Stimulated activated CD8-positive, alpha-beta memory T cell treated with anti-CD3 and anti-CD28 coated beads, Interleukin-7, amount 100 ng/mL, for 24 hours (primary cell): ENCODE results near the gene ACAD11.

Experiments used
- DNase-seq: peaks from one replicate; pipeline ENCODE4 v3.0.0-alpha.2; 2020; ENCODE audit warnings: low read depth

The ACAD11 gene, protein sequence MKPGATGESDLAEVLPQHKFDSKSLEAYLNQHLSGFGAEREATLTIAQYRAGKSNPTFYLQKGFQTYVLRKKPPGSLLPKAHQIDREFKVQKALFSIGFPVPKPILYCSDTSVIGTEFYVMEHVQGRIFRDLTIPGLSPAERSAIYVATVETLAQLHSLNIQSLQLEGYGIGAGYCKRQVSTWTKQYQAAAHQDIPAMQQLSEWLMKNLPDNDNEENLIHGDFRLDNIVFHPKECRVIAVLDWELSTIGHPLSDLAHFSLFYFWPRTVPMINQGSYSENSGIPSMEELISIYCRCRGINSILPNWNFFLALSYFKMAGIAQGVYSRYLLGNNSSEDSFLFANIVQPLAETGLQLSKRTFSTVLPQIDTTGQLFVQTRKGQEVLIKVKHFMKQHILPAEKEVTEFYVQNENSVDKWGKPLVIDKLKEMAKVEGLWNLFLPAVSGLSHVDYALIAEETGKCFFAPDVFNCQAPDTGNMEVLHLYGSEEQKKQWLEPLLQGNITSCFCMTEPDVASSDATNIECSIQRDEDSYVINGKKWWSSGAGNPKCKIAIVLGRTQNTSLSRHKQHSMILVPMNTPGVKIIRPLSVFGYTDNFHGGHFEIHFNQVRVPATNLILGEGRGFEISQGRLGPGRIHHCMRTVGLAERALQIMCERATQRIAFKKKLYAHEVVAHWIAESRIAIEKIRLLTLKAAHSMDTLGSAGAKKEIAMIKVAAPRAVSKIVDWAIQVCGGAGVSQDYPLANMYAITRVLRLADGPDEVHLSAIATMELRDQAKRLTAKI

GRCh38 chr3:132659365-132660051, at the start of gene ACAD11:
Gene ACAD11, minus strand, starts transcription at chr3:132659809. Its CDS starts 58 bp downstream, at chr3:132659751.
- peak; percentile 1 for DNase-seq

- no peak for DNase-seq
Measured at GRCh38 chr3:132703733-132704132, 44.1 kb upstream of the ACAD11 start.

GRCh38 chr3:132695422-132695821, 35.8 kb upstream of the ACAD11 start:
- DNase-seq, result no peak

DNA sequence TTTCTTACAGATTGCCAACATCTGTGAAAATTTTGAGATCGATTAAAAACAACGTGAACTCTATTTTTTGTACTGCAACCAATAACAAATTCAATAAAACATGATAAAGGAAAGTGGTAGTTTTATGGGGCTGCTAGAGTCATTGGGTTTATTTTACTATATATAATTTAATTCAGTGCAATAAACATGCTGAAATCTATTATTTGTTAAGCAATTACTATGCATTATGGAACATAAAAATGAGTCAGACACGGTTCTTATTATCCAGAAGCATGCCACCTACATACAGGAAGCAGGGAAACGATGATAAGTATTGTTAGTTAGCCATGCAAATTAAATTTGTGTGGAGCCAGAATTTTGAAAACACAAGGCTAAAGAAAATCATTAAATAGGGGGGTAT, 35.4 kb upstream of the ACAD11 start:
- no peak for DNase-seq

DNA sequence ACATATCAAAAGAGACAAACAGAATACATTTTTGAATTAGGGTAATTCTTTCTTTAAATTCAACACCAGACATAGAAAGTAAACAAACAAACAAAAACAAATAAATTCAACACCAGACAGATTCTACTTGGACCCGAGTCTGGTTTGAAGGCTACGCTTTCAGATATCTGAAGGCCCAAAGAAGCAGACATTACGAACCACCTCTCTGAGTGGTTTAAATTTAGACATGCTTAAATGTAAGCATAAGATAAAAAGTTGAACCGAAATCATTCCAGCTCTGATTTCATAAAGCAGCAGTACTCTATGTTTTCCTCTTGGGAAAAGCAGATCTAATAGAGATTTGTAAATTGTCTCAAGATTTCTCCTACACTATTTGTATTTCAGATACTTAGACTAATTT, 30.4 kb upstream of the ACAD11 start:
- no peak for DNase-seq

DNA sequence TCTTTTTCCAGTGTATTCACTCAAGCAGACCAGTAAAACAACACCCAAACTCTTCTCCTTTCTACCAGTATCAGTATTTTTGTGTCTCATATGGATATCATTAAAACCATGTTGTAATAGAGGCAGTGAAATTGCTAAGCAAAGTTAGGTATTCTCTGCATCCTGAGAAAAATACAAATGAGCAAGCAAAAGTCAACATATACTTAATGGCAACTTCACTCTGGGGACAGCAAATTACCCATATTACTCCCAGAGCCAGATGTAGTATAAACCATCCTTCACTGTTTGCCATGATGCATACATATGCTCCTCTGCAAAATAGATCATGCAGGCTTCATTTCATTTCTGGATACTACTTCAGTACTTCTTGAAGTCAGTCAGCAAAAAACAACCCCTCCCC, 22.6 kb upstream of the ACAD11 start:
- DNase-seq, result no peak

- DNase-seq, result no peak
Measured at GRCh38 chr3:132681421-132681820, 21.8 kb upstream of the ACAD11 start.

GRCh38 chr3:132679911-132680310, 20.3 kb upstream of the ACAD11 start:
- DNase-seq, result no peak

DNA sequence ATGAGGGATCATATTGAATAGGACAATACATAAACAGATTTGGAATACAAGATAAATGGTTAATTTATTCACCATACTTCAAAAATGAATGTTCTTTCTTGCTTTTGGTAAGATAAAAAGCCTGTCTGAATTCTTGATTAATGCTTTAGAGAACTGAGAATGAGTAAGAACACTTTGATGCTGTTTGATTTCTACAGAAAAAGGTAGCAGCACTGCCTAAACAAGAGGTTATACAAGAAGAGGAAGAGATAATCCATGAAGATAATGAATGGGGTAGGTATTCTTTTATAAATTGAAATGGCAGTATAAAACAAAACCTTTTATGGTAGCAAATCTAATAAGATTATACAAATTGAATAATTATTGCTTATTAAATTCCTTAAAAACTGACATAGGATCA, 15.8 kb upstream of the ACAD11 start:
- no peak for DNase-seq

DNA sequence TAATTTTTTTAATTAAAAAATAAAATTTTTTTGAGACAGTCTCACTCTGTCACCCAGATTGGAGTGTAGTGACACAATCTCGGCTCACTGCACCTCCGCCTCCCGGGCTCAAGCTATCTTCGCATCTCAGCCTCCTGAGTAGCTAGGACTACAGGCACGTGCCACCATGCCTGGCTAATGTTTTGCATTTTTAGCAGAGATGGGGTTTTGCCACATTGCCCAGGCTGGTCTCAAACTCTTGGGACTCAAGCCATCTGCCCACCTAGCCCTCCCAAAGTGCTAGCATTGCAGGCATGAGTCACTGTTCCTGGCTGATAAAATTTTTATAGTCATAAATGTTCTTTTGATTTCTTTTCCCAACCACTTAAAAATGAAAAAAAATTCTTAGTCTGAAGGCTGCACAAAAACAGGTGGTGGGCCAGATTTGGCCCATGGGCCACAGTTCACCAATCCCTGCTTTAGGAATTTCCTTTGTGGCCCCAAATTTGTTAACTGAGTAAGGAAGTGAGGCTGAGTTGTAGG, 9.7 kb upstream of the ACAD11 start:
- no peak for DNase-seq

DNA sequence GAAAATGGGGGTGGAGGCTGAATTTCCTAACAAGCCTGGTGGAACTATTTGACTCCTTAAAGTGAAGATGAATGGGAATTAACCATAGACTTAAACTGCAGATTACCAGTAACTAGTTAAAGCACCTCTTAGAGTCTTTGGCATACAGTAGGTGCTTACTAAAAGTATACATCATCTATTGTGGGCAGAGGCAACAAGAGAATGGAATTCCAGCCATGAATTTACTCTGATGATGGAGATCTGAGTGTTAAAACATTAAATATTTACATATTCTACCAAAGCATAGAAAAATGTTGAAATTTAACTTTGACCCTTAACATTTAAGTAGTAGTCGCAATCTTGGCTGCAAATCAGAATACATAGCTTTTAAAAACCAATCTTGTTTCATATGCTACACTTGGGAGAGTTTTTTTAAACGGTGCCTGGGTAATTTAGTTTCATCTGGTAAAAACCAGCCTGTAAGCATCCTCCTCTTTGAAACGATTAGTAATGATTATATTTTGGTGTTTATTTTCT, 5.7 kb upstream of the ACAD11 start:
- DNase-seq, result no peak

GRCh38 chr3:132662212-132662611, 2.6 kb upstream of the ACAD11 start:
- DNase-seq, result no peak

- DNase-seq, result no peak
Measured at GRCh38 chr3:132661101-132661500, 1.5 kb upstream of the ACAD11 start.

DNA sequence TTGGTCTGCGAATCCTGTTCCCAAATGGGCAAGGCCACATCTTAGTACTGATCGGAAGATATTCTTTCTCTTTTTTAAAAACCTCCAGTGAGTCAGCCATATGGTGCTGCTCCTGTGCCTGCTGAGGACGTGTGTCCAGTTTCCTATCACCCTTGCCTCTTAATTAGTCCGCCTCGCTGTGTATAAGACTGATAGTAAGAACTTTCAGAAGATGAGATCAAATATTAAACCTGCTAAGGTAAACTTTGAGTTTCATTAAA, 1.1 kb upstream of the ACAD11 start:
- no peak for DNase-seq

- peak; percentile 41 for DNase-seq
Measured at GRCh38 chr3:132660052-132660810, 622 bp upstream of the ACAD11 start, which contains the start of gene UBA5. Gene UBA5, plus strand, starts transcription at chr3:132660329. Its CDS starts 209 bp downstream, at chr3:132660538.

- no peak for DNase-seq
Measured at GRCh38 chr3:132659000-132659364, 627 bp downstream of the ACAD11 start.

- no peak for DNase-seq
Measured at GRCh38 chr3:132657869-132658747, 1.5 kb downstream of the ACAD11 start.

DNA sequence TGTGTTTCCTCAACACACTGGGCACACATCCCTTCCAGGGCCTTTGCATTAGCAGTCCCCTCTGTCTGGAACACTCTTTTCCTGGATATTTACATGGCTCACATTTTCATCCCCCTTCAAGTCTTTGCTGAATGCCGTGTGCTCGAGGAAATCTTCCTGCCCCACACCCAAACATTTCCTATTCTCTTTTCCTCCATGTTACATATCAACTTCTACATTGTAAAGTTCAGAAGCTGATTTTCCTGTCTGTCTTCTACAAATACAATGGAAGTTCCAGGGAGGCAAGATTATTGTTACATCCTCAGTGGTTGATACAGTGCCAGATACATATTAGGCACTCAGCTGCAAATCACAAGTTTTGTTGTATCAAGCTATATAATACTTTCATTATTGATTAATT, 4.1 kb downstream of the ACAD11 start:
- no peak for DNase-seq

- DNase-seq, result no peak
Measured at GRCh38 chr3:132654721-132655120, 4.9 kb downstream of the ACAD11 start.

- DNase-seq, result no peak
Measured at GRCh38 chr3:132654190-132654589, 5.4 kb downstream of the ACAD11 start.
